ENCODE data around the gene OR2S2.

- TF ChIP-seq CTCF (IDR thresholded peaks at IDR 0.05) (no peak), POLR2A (IDR thresholded peaks at IDR 0.05) (no peak)
Observed at GRCh38 chr9:35976726-35977125, 18.8 kb upstream of the OR2S2 start.
